ACC112 (cell line): ENCODE results near the gene EPB41L4A.
A peak's percentile ranks its signal among the peaks of the same experiment; 100 is the strongest.

ENCODE experiments used
- H2AFZ ChIP-seq: fragments of 200-600 bp; sonication (generic); one replicate; pipeline ENCODE4 v1.6.0; 2017; ENCODE audit warnings: antibody characterized with exemption, low read length; ENCODE audit not compliant: unreplicated experiment
- H3K27ac ChIP-seq: fragments of 200-600 bp; sonication (generic); 2 replicates; pipeline ENCODE4 v1.5.1; 2014; ENCODE audit warnings: low read depth, mild to moderate bottlenecking, antibody characterized with exemption, low read length, moderate library complexity
- H3K27me3 ChIP-seq: fragments of 200-600 bp; sonication (generic); 2 replicates; pipeline ENCODE4 v1.6.1; 2014; ENCODE audit warnings: mild to moderate bottlenecking, antibody characterized with exemption, low read length, moderate library complexity, mixed read lengths; ENCODE audit not compliant: insufficient read depth
- H3K36me3 ChIP-seq: fragments of 200-600 bp; sonication (generic); 2 replicates; pipeline ENCODE4 v1.6.1; 2016; ENCODE audit warnings: mild to moderate bottlenecking, antibody characterized with exemption, low read length, moderate library complexity, mixed read lengths; ENCODE audit not compliant: insufficient read depth
- H3K4me1 ChIP-seq: fragments of 200-600 bp; sonication (generic); one replicate; pipeline ENCODE4 v1.6.1; 2016; ENCODE audit warnings: low read length, mixed read lengths; ENCODE audit not compliant: insufficient read depth, unreplicated experiment, control insufficient read depth
- H3K4me3 ChIP-seq: fragments of 200-600 bp; sonication (generic); 2 replicates; pipeline ENCODE4 v1.5.1; 2014; ENCODE audit warnings: mild to moderate bottlenecking, low read depth, low read length
- H3K79me2 ChIP-seq: fragments of 200-600 bp; sonication (generic); one replicate; pipeline ENCODE4 v1.6.0; 2016; ENCODE audit warnings: low read length; ENCODE audit not compliant: control insufficient read depth, unreplicated experiment, insufficient read depth

The EPB41L4A gene

GRCh38 chr5:112339761-112340160 is 79.3 kb downstream of the EPB41L4A start:
- Histone ChIP-seq H3K27me3 (no peaks in the 10 kb centered on the region), H3K27ac (no peak overlapping the region), H3K79me2 (no peaks in the 10 kb centered on the region), H2AFZ (no peak overlapping the region), H3K4me1 (peaks cover 10% of the 10 kb centered on the region), H3K4me3 (no peak overlapping the region), H3K36me3 (no peaks in the 10 kb centered on the region)

- Histone ChIP-seq H3K4me3 (no peak overlapping the region), H3K36me3 (no peaks in the 10 kb centered on the region), H3K27ac (peak overlapping the region; percentile 31), H3K27me3 (no peaks in the 10 kb centered on the region), H2AFZ (no peak overlapping the region), H3K79me2 (no peaks in the 10 kb centered on the region), H3K4me1 (peaks cover 10% of the 10 kb centered on the region)
Measured at GRCh38 chr5:112338681-112339337, 80.3 kb downstream of the EPB41L4A start.

- Histone ChIP-seq H3K36me3 (no peaks in the 10 kb centered on the region), H3K4me1 (peaks cover 3% of the 10 kb centered on the region), H3K27me3 (no peaks in the 10 kb centered on the region), H3K27ac (no peak overlapping the region), H3K4me3 (no peak overlapping the region), H3K79me2 (no peaks in the 10 kb centered on the region), H2AFZ (no peak overlapping the region)
Measured at GRCh38 chr5:112333331-112333781, 85.7 kb downstream of the EPB41L4A start.

GRCh38 chr5:112331892-112332291 is 87.2 kb downstream of the EPB41L4A start:
- Histone ChIP-seq H3K27me3 (no peaks in the 10 kb centered on the region), H3K4me3 (no peak overlapping the region), H3K27ac (no peak overlapping the region), H3K36me3 (no peaks in the 10 kb centered on the region), H3K4me1 (no peaks in the 10 kb centered on the region), H2AFZ (no peak overlapping the region), H3K79me2 (no peaks in the 10 kb centered on the region)

- H3K27ac ChIP-seq, result no peak overlapping the region
Measured at GRCh38 chr5:112329419-112330090, 89.5 kb downstream of the EPB41L4A start.

GRCh38 chr5:112323166-112323565 is 95.9 kb downstream of the EPB41L4A start:
- no peaks in the 10 kb centered on the region for H3K4me1 ChIP-seq
- no peaks in the 10 kb centered on the region for H3K36me3 ChIP-seq
- no peaks in the 10 kb centered on the region for H3K79me2 ChIP-seq
- no peaks in the 10 kb centered on the region for H3K27me3 ChIP-seq
- no peak overlapping the region for H3K27ac ChIP-seq
- no peak overlapping the region for H2AFZ ChIP-seq
- no peak overlapping the region for H3K4me3 ChIP-seq

More at GRCh38 chr5:112329419-112330090, 89.5 kb downstream of the EPB41L4A start:
- Histone ChIP-seq H3K4me3 (no peak overlapping the region), H3K36me3 (no peaks in the 10 kb centered on the region), H2AFZ (no peak overlapping the region), H3K4me1 (no peaks in the 10 kb centered on the region), H3K27me3 (no peaks in the 10 kb centered on the region), H3K79me2 (no peaks in the 10 kb centered on the region)

- no peaks in the 10 kb centered on the region for H3K27me3 ChIP-seq
Measured at GRCh38 chr5:112320408-112320807, 98.7 kb downstream of the EPB41L4A start.

GRCh38 chr5:112318346-112318745 is 100.7 kb downstream of the EPB41L4A start:
- Histone ChIP-seq H3K4me3 (no peak overlapping the region), H3K27me3 (no peaks in the 10 kb centered on the region), H3K36me3 (no peaks in the 10 kb centered on the region), H3K79me2 (no peaks in the 10 kb centered on the region), H2AFZ (no peak overlapping the region), H3K27ac (no peak overlapping the region), H3K4me1 (no peaks in the 10 kb centered on the region)

More at GRCh38 chr5:112320408-112320807, 98.7 kb downstream of the EPB41L4A start:
- Histone ChIP-seq H3K4me3 (no peak overlapping the region), H3K4me1 (no peaks in the 10 kb centered on the region), H3K27ac (no peak overlapping the region), H2AFZ (no peak overlapping the region), H3K36me3 (no peaks in the 10 kb centered on the region), H3K79me2 (no peaks in the 10 kb centered on the region)

- Histone ChIP-seq H3K27ac (no peak overlapping the region), H2AFZ (no peak overlapping the region), H3K27me3 (no peaks in the 10 kb centered on the region), H3K4me1 (no peaks in the 10 kb centered on the region), H3K36me3 (no peaks in the 10 kb centered on the region), H3K4me3 (no peak overlapping the region), H3K79me2 (no peaks in the 10 kb centered on the region)
Measured at GRCh38 chr5:112317866-112318265, 101.2 kb downstream of the EPB41L4A start.

GRCh38 chr5:112316731-112317130 is 102.3 kb downstream of the EPB41L4A start:
- H3K27me3 ChIP-seq, result no peaks in the 10 kb centered on the region
- H3K4me3 ChIP-seq, result no peak overlapping the region
- H3K4me1 ChIP-seq, result no peaks in the 10 kb centered on the region
- no peak overlapping the region for H2AFZ ChIP-seq
- H3K27ac ChIP-seq, result no peak overlapping the region
- H3K79me2 ChIP-seq, result no peaks in the 10 kb centered on the region
- H3K36me3 ChIP-seq, result no peaks in the 10 kb centered on the region

- Histone ChIP-seq H3K4me3 (no peak overlapping the region), H3K4me1 (no peaks in the 10 kb centered on the region), H3K27ac (no peak overlapping the region), H2AFZ (no peak overlapping the region), H3K36me3 (no peaks in the 10 kb centered on the region), H3K79me2 (no peaks in the 10 kb centered on the region), H3K27me3 (no peaks in the 10 kb centered on the region)
Measured at GRCh38 chr5:112316006-112316405, 103.1 kb downstream of the EPB41L4A start.
